ENCODE data around the gene ELF2. TPM values are rescaled to one million over a fixed set of nuclear protein-coding genes. Genes with fewer than 3 reads are reported as not detected.
"Not testable (repeated sequence)": the region's sequence is repeated elsewhere in the genome, so short reads cannot be mapped to it uniquely, and the experiment has no call there.

The ELF2 gene
- total RNA-seq, 1 donor from 2014 or later = 103 TPM

- no peak for DNase-seq (ENCODE audit: low spot score)
Observed at GRCh38 chr4:139024686-139025085, 152.3 kb downstream of the ELF2 start.

- DNase-seq (ENCODE audit: low spot score) = no peak
Observed at GRCh38 chr4:139022835-139023234, 154.2 kb downstream of the ELF2 start.

- DNase-seq (ENCODE audit: low spot score) = not testable (repeated sequence)
Observed at GRCh38 chr4:139021071-139021470, 155.9 kb downstream of the ELF2 start.

- no peak for DNase-seq (ENCODE audit: low spot score)
Observed at GRCh38 chr4:139020384-139020783, 156.6 kb downstream of the ELF2 start.

GRCh38 chr4:139018971-139019758, 157.9 kb downstream of the ELF2 start:
- DNase-seq (ENCODE audit: low spot score) = no peak

GRCh38 chr4:139018501-139018900, 158.5 kb downstream of the ELF2 start:
- DNase-seq (ENCODE audit: low spot score) = no peak

GRCh38 chr4:139017861-139018260, 159.2 kb downstream of the ELF2 start:
- no peak for DNase-seq (ENCODE audit: low spot score)

- peak; percentile 40 for DNase-seq (ENCODE audit: low spot score)
Observed at GRCh38 chr4:139015948-139016471, 161.0 kb downstream of the ELF2 start.

- DNase-seq (ENCODE audit: low spot score) = peak; percentile 92
Observed at GRCh38 chr4:139015269-139015947, 161.6 kb downstream of the ELF2 start, which contains the start of gene NOCT. Gene NOCT (plus strand): TSS chr4:139015781. CDS start chr4:139015982, 201 bp downstream.

GRCh38 chr4:139014371-139015268, 162.4 kb downstream of the ELF2 start:
- DNase-seq (ENCODE audit: low spot score) = peak; percentile 88

GRCh38 chr4:139011225-139011950, 165.6 kb downstream of the ELF2 start:
- DNase-seq (ENCODE audit: low spot score) = no peak

GRCh38 chr4:139009702-139010101, 167.3 kb downstream of the ELF2 start:
- DNase-seq (ENCODE audit: low spot score) = no peak

- DNase-seq (ENCODE audit: low spot score) = not testable (repeated sequence)
Observed at GRCh38 chr4:139008278-139008677, 168.7 kb downstream of the ELF2 start.

GRCh38 chr4:139007640-139008039, 169.4 kb downstream of the ELF2 start:
- DNase-seq (ENCODE audit: low spot score) = no peak

Other genes starting within 250 kb of the ELF2 start
- 7.5 TPM for gene NOCT, start 161.4 kb downstream of the ELF2 start, total RNA-seq (ENCODE audit: insufficient read depth, low replicate concordance)
- gene MGARP, start 103.0 kb upstream of the ELF2 start, total RNA-seq (ENCODE audit: insufficient read depth, low replicate concordance) = 21.2 TPM
- gene NAA15, start 124.3 kb upstream of the ELF2 start, total RNA-seq (ENCODE audit: insufficient read depth, low replicate concordance) = 20.5 TPM
- 42.6 TPM for gene NDUFC1, start 125.3 kb upstream of the ELF2 start, total RNA-seq (ENCODE audit: insufficient read depth, low replicate concordance)

Measured in umbilical cord (tissue), 2 donors.